Activated CD8-positive, alpha-beta memory T cell treated with anti-CD3 and anti-CD28 coated beads, Interleukin-2, amount 10 ng/mL, durations not matched to agents 7 days and 5 days (primary cell): Measurements from ENCODE around the gene NLRP11. TPM values are rescaled to one million over a fixed set of nuclear protein-coding genes. Genes with fewer than 3 reads are reported as not detected.
"Not testable (repeated sequence)": the region's sequence is repeated elsewhere in the genome, so short reads cannot be mapped to it uniquely, and the experiment has no call there.

ENCODE experiments used
- ATAC-seq: fragments of 150-1000 bp; cut with Tn5 transposase; one replicate; pipeline ENCODE4 v1.10.0; 2021; ENCODE audit warnings: moderate library complexity
- CTCF ChIA-PET: fragments of 350-600 bp; sonication (Branson Sonifier 250); formaldehyde crosslinking; loops from one replicate; lab custom pipeline; 2021; ENCODE audit warnings: antibody characterized with exemption; lab: Charles Lee
- DNase-seq: peaks from one replicate; pipeline ENCODE4 v3.0.0-alpha.2; 2020
- H3K27ac Mint-ChIP-seq: one replicate; pipeline ENCODE4 v1.8.0; 2021; ENCODE audit warnings: mild to moderate bottlenecking, mixed read lengths
- H3K27me3 Mint-ChIP-seq: one replicate; pipeline ENCODE4 v1.8.0; 2021; ENCODE audit warnings: mixed read lengths
- H3K36me3 Mint-ChIP-seq: one replicate; pipeline ENCODE4 v1.8.0; 2021; ENCODE audit warnings: mild to moderate bottlenecking, mixed read lengths
- H3K4me1 Mint-ChIP-seq: one replicate; pipeline ENCODE4 v1.8.0; 2021; ENCODE audit warnings: mixed read lengths
- H3K4me3 Mint-ChIP-seq: one replicate; pipeline ENCODE4 v1.8.0; 2021; ENCODE audit warnings: mild to moderate bottlenecking, moderate library complexity, mixed read lengths
- H3K9me3 Mint-ChIP-seq: one replicate; pipeline ENCODE4 v1.8.0; 2022; ENCODE audit warnings: low read depth, mixed read lengths
- total RNA-seq, 2 experiments: library from RNA; stranded (reverse); gene quantifications; one replicate each; pipeline ENCODE4 v1.2.3, GENCODE V29; 2021

Gene NLRP11
- total RNA-seq, 2 experiments from 2014 or later: not detected

GRCh38 chr19:55758797-55759196 is 73.0 kb downstream of the NLRP11 start, which contains the start of gene RFPL4A:
TSS of gene RFPL4A (plus strand) at chr19:55759097. CDS start at chr19:55761801, 2,704 bp downstream.
- H3K9me3 Mint-ChIP-seq, H3K4me1 Mint-ChIP-seq, H3K36me3 Mint-ChIP-seq, DNase-seq, CTCF ChIA-PET, H3K27me3 Mint-ChIP-seq, H3K4me3 Mint-ChIP-seq, H3K27ac Mint-ChIP-seq, ATAC-seq: not testable (repeated sequence)

- H3K9me3 Mint-ChIP-seq, DNase-seq, H3K36me3 Mint-ChIP-seq, H3K27me3 Mint-ChIP-seq, CTCF ChIA-PET, H3K4me1 Mint-ChIP-seq, H3K4me3 Mint-ChIP-seq, H3K27ac Mint-ChIP-seq, ATAC-seq: not testable (repeated sequence)
These were observed 75.0 kb downstream of the NLRP11 start for GRCh38 chr19:55756808-55757207.

DNA sequence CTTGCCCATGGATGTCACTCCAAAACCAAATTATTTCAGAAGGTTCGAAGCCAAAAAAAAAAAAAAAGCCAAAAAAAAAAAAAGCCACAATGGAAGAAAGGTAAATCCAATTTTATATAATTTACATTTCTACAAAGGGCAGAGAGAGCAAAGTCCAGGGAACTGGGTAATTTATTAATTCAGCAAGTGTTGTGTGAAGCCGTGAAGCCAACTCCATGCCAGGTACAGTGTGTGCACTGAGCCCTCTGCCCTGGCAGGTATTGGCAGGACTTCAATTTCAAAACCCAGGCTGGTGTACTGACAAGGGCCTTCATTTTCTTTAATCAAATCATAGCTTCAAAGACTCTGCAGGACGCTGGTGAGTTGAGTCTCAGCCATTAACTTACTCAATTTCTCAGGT is 78.4 kb downstream of the NLRP11 start:
- Mint-ChIP-seq H3K4me1 (no peaks in the 10 kb centered on the region), H3K27me3 (no peaks in the 10 kb centered on the region), H3K36me3 (no peaks in the 10 kb centered on the region), H3K4me3 (no peak overlapping the region), H3K9me3 (no peaks in the 10 kb centered on the region), H3K27ac (no peak overlapping the region)
- CTCF ChIA-PET: no interaction called here
- DNase-seq (no peak), ATAC-seq (no peak)

GRCh38 chr19:55750715-55751114 is 81.1 kb downstream of the NLRP11 start:
- Mint-ChIP-seq H3K27me3 (no peaks in the 10 kb centered on the region), H3K9me3 (no peaks in the 10 kb centered on the region), H3K4me3 (no peak overlapping the region), H3K27ac (no peak overlapping the region), H3K4me1 (no peaks in the 10 kb centered on the region), H3K36me3 (no peaks in the 10 kb centered on the region)
- DNase-seq (no peak), ATAC-seq (no peak)
- CTCF ChIA-PET: no interaction called here

DNA sequence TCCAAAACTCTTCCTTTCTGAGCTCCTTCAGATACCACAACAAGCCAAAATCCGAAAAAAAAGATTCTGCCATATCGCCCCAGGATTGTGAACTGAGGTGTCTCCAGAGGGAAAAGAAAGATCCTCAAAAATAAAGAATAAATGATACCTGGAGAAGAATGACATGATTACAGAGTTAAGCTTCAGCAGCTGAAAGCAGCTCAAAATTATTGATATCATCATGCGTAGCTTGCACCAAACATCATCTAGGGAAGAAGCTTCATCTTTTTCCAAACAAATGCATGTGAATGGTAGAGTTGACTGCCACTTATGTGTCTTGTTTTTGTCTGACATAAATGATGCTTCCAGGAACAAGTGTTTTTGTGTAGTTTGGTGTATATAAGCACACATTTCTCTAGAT is 93.5 kb downstream of the NLRP11 start, which contains the start of gene NLRP9:
Gene NLRP9 (minus strand): TSS at position 101 of the 400 bp plus-strand sequence. CDS start 28 bp downstream, at position 73.
- ATAC-seq (no peak), DNase-seq (no peak)
- Mint-ChIP-seq H3K4me1 (no peaks in the 10 kb centered on the region), H3K9me3 (no peaks in the 10 kb centered on the region), H3K27ac (no peak within 1 kb of the TSS), H3K4me3 (no peak within 1 kb of the TSS), H3K27me3 (no peaks in the 10 kb centered on the region), H3K36me3 (peaks cover 1% of the 10 kb centered on the region)
- CTCF ChIA-PET: interaction anchor here (1.0 kb wide), 1 partner anchor 107 kb away, joined by 4 read pairs; no protein-coding TSS in a partner anchor

Other genes starting within 250 kb of the NLRP11 start
- gene FIZ1, start 232.5 kb downstream of the NLRP11 start, total RNA-seq: 10 to 100 TPM; 13.0 to 15.7 TPM
- gene ZNF524, start 231.7 kb downstream of the NLRP11 start, total RNA-seq: 10 to 100 TPM; 26.5 to 30.2 TPM
- 10 to 100 TPM; 14.4 to 16.7 TPM for gene ZNF865, start 226.4 kb downstream of the NLRP11 start, total RNA-seq
- gene ZNF784, start 207.4 kb downstream of the NLRP11 start, total RNA-seq: 1 to 10 TPM; 5.1 to 7.3 TPM
- gene ZNF580, start 191.0 kb downstream of the NLRP11 start, total RNA-seq: 10 to 100 TPM; 33.1 to 33.7 TPM
- gene ZNF581, start 188.3 kb downstream of the NLRP11 start, total RNA-seq: 10 to 100 TPM; 23.7 to 25.4 TPM
- 1 to 10 TPM; 5.9 TPM for gene CCDC106, start 183.8 kb downstream of the NLRP11 start, total RNA-seq
- 100 to 1,000 TPM; 284 to 324 TPM for gene U2AF2, start 177.0 kb downstream of the NLRP11 start, total RNA-seq
- gene EPN1, start 156.8 kb downstream of the NLRP11 start, total RNA-seq: 10 to 100 TPM; 55.7 to 63.7 TPM
- not detected for gene NLRP9, start 93.6 kb downstream of the NLRP11 start, total RNA-seq
- not detected for gene RFPL4A, start 72.9 kb downstream of the NLRP11 start, total RNA-seq
- not detected for gene RFPL4AL1, start 62.9 kb downstream of the NLRP11 start, total RNA-seq
- gene NLRP4, start 4.5 kb upstream of the NLRP11 start, total RNA-seq: not detected
- not detected for gene NLRP13, start 100.3 kb upstream of the NLRP11 start, total RNA-seq
- not detected for gene NLRP8, start 115.8 kb upstream of the NLRP11 start, total RNA-seq
- gene NLRP5, start 154.8 kb upstream of the NLRP11 start, total RNA-seq: not detected